ENCODE data around the gene TTLL5.

GRCh38 chr14:75705014-75705413 is 44.0 kb downstream of the TTLL5 start:
- TF ChIP-seq, protein P1, sequence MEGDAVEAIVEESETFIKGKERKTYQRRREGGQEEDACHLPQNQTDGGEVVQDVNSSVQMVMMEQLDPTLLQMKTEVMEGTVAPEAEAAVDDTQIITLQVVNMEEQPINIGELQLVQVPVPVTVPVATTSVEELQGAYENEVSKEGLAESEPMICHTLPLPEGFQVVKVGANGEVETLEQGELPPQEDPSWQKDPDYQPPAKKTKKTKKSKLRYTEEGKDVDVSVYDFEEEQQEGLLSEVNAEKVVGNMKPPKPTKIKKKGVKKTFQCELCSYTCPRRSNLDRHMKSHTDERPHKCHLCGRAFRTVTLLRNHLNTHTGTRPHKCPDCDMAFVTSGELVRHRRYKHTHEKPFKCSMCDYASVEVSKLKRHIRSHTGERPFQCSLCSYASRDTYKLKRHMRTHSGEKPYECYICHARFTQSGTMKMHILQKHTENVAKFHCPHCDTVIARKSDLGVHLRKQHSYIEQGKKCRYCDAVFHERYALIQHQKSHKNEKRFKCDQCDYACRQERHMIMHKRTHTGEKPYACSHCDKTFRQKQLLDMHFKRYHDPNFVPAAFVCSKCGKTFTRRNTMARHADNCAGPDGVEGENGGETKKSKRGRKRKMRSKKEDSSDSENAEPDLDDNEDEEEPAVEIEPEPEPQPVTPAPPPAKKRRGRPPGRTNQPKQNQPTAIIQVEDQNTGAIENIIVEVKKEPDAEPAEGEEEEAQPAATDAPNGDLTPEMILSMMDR (conservative IDR thresholded peaks at IDR 0.05 in 1 of 2, IDR thresholded peaks at IDR 0.05 in 1 of 2; ENCODE audit: low read depth in 1 of 2, low read length in 2 of 2), result no peak
- no peak for TF ChIP-seq EZH2 (IDR thresholded peaks at IDR 0.05; ENCODE audit: low read length, missing control alignments)
